Vagina (tissue), 2 donors: ENCODE measurements around the gene CNTNAP5.

Experiments used
- POLR2AphosphoS5 ChIP-seq, 2 donors: sonication (generic); formaldehyde crosslinking; IDR thresholded peaks; one replicate each; pipeline ENCODE4 v1.9.0; 2017; ENCODE audit warnings: antibody characterized with exemption in 2 of 2, mild to moderate bottlenecking in 2 of 2, low read depth in 1 of 2; ENCODE audit not compliant: insufficient read depth in 1 of 2
- TF ChIP-seq, protein P1 (sequence below), 3 experiments: fragments of 450-650 bp in 2 of 3; fragments of 200-600 bp in 1 of 3; sonication (generic) in 1 of 3; IDR thresholded peaks; one replicate each; pipeline ENCODE4 v1.5.1; 2017 to 2019; ENCODE audit warnings: antibody characterized with exemption in 3 of 3, mild to moderate bottlenecking in 2 of 3, moderate library complexity in 2 of 3

DNA sequence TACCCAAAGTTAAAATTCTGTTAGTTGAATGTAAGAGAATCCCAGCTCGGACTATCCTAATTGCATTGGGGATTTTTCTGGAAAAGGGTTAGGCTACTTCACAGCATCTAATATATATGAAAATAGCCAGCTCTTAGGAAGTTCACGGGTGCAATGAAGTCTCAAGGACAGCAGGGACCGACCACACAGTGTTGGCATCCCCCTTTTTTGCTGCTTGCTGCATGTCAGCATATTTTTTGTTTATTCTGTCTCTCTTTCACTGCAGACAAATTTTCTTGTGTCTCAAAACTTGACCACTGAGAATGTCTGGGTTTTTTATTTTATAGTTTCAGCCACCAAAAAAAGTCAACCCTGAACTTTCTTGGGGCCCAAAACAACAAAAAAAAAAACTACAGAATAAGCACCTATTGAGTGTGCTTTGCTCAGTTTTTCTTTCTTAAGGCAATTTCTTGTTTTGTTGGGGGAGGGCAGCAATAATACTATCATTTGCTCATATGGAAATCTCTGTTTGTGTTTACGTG lies 535.6 kb downstream of the CNTNAP5 start:
- no peak for TF ChIP-seq POLR2AphosphoS5 (IDR thresholded peaks at IDR 0.05; ENCODE audit: insufficient read depth in 1 of 2, low read depth in 1 of 2)
- TF ChIP-seq, protein P1, sequence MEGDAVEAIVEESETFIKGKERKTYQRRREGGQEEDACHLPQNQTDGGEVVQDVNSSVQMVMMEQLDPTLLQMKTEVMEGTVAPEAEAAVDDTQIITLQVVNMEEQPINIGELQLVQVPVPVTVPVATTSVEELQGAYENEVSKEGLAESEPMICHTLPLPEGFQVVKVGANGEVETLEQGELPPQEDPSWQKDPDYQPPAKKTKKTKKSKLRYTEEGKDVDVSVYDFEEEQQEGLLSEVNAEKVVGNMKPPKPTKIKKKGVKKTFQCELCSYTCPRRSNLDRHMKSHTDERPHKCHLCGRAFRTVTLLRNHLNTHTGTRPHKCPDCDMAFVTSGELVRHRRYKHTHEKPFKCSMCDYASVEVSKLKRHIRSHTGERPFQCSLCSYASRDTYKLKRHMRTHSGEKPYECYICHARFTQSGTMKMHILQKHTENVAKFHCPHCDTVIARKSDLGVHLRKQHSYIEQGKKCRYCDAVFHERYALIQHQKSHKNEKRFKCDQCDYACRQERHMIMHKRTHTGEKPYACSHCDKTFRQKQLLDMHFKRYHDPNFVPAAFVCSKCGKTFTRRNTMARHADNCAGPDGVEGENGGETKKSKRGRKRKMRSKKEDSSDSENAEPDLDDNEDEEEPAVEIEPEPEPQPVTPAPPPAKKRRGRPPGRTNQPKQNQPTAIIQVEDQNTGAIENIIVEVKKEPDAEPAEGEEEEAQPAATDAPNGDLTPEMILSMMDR (IDR thresholded peaks at IDR 0.05) = no peak
